Spleen (tissue), 7 donors: Measurements from ENCODE around the gene MTG1.

ENCODE experiments used
- POLR2A ChIP-seq, 3 donors: fragments of 450-650 bp; IDR thresholded peaks; one replicate each; pipeline ENCODE4 v1.5.1; 2017; ENCODE audit warnings: antibody characterized with exemption in 3 of 3, mild to moderate bottlenecking in 1 of 3
- POLR2AphosphoS5 ChIP-seq, 3 donors: sonication (generic); formaldehyde crosslinking; IDR thresholded peaks; one replicate each; pipeline ENCODE4 v1.5.1; 2017; ENCODE audit warnings: antibody characterized with exemption in 3 of 3
- TF ChIP-seq, protein P1 (sequence below), 11 experiments: fragments of 200-600 bp in 7 of 11; fragments of 450-650 bp in 4 of 11; sonication (generic) in 4 of 11; IDR thresholded peaks in 8 of 11; conservative IDR thresholded peaks in 3 of 11; 1 replicate in 7 of 11; 2 replicates in 4 of 11; pipeline versions ENCODE4 v1.4.0 to v1.8.0; 2016 to 2021; ENCODE audit warnings: antibody characterized with exemption in 11 of 11, inconsistent platforms in 4 of 11, mild to moderate bottlenecking in 1 of 11
- donor health status: DM: no; HTN: no; CAD: no; lungs with moderate emphysema.
- donor health status: DM: no; HTN: no; CAD: no.
- donor health status: DM: no; HTN: no; CAD: no.

DNA sequence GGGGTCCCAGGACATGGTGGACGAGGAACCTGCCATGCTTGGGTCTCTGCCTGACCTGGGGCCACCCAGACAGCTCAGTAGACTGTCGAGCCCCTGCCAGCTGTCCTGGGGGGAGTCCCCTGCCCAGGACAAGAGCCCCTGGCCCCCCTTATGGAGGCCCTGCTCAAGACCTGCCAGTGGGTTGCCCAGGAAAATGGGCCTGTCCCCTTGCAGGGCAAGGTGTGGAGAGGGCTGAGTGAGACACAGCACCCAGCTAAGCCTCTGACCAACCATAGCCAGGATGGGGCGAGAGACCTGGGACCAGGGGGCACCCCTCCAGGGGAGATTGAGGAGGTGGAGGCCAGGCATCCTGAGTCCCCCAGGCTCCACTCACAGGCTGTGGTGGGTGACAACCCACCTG is 38.0 kb upstream of the MTG1 start:
- TF ChIP-seq, protein P1, sequence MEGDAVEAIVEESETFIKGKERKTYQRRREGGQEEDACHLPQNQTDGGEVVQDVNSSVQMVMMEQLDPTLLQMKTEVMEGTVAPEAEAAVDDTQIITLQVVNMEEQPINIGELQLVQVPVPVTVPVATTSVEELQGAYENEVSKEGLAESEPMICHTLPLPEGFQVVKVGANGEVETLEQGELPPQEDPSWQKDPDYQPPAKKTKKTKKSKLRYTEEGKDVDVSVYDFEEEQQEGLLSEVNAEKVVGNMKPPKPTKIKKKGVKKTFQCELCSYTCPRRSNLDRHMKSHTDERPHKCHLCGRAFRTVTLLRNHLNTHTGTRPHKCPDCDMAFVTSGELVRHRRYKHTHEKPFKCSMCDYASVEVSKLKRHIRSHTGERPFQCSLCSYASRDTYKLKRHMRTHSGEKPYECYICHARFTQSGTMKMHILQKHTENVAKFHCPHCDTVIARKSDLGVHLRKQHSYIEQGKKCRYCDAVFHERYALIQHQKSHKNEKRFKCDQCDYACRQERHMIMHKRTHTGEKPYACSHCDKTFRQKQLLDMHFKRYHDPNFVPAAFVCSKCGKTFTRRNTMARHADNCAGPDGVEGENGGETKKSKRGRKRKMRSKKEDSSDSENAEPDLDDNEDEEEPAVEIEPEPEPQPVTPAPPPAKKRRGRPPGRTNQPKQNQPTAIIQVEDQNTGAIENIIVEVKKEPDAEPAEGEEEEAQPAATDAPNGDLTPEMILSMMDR (IDR thresholded peaks at IDR 0.05 in 8 of 11, conservative IDR thresholded peaks at IDR 0.05 in 3 of 11) = no peak
- TF ChIP-seq POLR2AphosphoS5 (IDR thresholded peaks at IDR 0.05) = no peak
- TF ChIP-seq POLR2A (IDR thresholded peaks at IDR 0.05) = no peak
